Sigmoid colon (tissue), 7 donors: Measurements from ENCODE around the gene SLC37A3. TPM values are rescaled to one million over a fixed set of nuclear protein-coding genes. Genes with fewer than 3 reads are reported as not detected.
A peak's percentile ranks its signal among the peaks of the same experiment; 100 is the strongest.

ENCODE experiments used
- DNase-seq: peaks from one replicate; pipeline ENCODE4 v3.0.0-alpha.2; 2019
- H3K27ac ChIP-seq, 4 donors: fragments of 200-600 bp; sonication (generic); one replicate each; pipeline ENCODE4 v1.5.1; 2016 to 2019; ENCODE audit warnings: mild to moderate bottlenecking in 1 of 4
- H3K27me3 ChIP-seq, 3 donors: fragments of 200-600 bp; sonication (generic); one replicate each; pipeline ENCODE4 v1.5.1; 2019; ENCODE audit warnings: mild to moderate bottlenecking in 1 of 3
- H3K36me3 ChIP-seq, 4 donors: fragments of 200-600 bp; sonication (generic); one replicate each; pipeline ENCODE4 v1.5.1; 2016 to 2019
- H3K4me1 ChIP-seq, 4 donors: fragments of 200-600 bp; sonication (generic); one replicate each; pipeline ENCODE4 v1.5.1; 2017 to 2019
- H3K4me3 ChIP-seq, 4 donors: fragments of 200-600 bp; sonication (generic); one replicate each; pipeline ENCODE4 v1.5.1; 2017 to 2019; ENCODE audit warnings: mild to moderate bottlenecking in 2 of 4, moderate library complexity in 1 of 4
- H3K9me3 ChIP-seq, 4 donors: fragments of 200-600 bp in 3 of 4; sonication (generic) in 3 of 4; one replicate each; pipeline versions ENCODE4 v1.5.1 to v1.6.1; 2013 to 2019
- CTCF ChIP-seq, 4 experiments: fragments of 450-650 bp in 3 of 4; fragments of 200-600 bp in 1 of 4; IDR thresholded peaks; one replicate each; pipeline ENCODE4 v1.5.1; 2016 to 2019; ENCODE audit warnings: antibody characterized with exemption in 4 of 4, mild to moderate bottlenecking in 3 of 4, moderate library complexity in 2 of 4
- EP300 ChIP-seq, 4 donors: sonication (generic); formaldehyde crosslinking; IDR thresholded peaks; one replicate each; pipeline ENCODE4 v1.6.1; 2017; ENCODE audit warnings: antibody characterized with exemption in 4 of 4
- POLR2A ChIP-seq, 2 donors: fragments of 450-650 bp; IDR thresholded peaks; one replicate each; pipeline ENCODE4 v1.6.1; 2016; ENCODE audit warnings: antibody characterized with exemption in 2 of 2, mild to moderate bottlenecking in 2 of 2, moderate library complexity in 2 of 2
- POLR2AphosphoS5 ChIP-seq, 4 donors: sonication (generic); formaldehyde crosslinking; IDR thresholded peaks; one replicate each; pipeline ENCODE4 v1.6.1; 2017; ENCODE audit warnings: antibody characterized with exemption in 4 of 4
- WGBS, 2 donors: extraction: QIAGEN DNeasy Blood & Tissue Kit; methylation state at CpG; one replicate each; pipeline ENCODE4 v1.1.7; 2013; 5-methylcytosine and 5-hydroxymethylcytosine counted together
- intact Hi-C: fragments of 100-400 bp; cut with DNase I; formaldehyde crosslinking; loops from one replicate; pipeline ENCODE4 v1.15.1; 2023
- polyA plus RNA-seq, 3 donors: library from polyadenylated mRNA; stranded (reverse); fragments of 200-250 nt; gene quantifications; one replicate each; pipeline ENCODE4 v1.2.3, GENCODE V29; 2013
- total RNA-seq, 4 donors: library from RNA; depleted of rRNA; stranded (reverse); fragments of >200 nt; gene quantifications; one replicate each; pipeline ENCODE4 v1.1.0, GENCODE V29; 2016
- donor health status: healthy with polysubstance abuse.
- donor health status: Bipolar disorder and iron deficiency.
- donor health status: healthy.

Gene SLC37A3
- total and polyA plus RNA-seq, 7 donors, result 12.3 to 109 (median 54.6) TPM

GRCh38 chr7:140440593-140440992 is 42.3 kb upstream of the SLC37A3 start:
- intact Hi-C loops, result no loop called here
- 92 to 94% methylated on average over 3 of the region's 3 CpGs for WGBS, 2 donors
- no peak overlapping the region for H3K27ac ChIP-seq
- H3K4me1 ChIP-seq, result no peaks in the 10 kb centered on the region
- no peak for TF ChIP-seq POLR2AphosphoS5 (IDR thresholded peaks at IDR 0.05)
- no peak for TF ChIP-seq POLR2A (IDR thresholded peaks at IDR 0.05)
- TF ChIP-seq EP300 (IDR thresholded peaks at IDR 0.05), result no peak
- TF ChIP-seq CTCF (IDR thresholded peaks at IDR 0.05), result no peak
- DNase-seq, result no peak
- no peaks in the 10 kb centered on the region for H3K36me3 ChIP-seq
- H3K9me3 ChIP-seq, result no peaks in the 10 kb centered on the region
- no peak overlapping the region for H3K4me3 ChIP-seq
- no peaks in the 10 kb centered on the region for H3K27me3 ChIP-seq

DNA sequence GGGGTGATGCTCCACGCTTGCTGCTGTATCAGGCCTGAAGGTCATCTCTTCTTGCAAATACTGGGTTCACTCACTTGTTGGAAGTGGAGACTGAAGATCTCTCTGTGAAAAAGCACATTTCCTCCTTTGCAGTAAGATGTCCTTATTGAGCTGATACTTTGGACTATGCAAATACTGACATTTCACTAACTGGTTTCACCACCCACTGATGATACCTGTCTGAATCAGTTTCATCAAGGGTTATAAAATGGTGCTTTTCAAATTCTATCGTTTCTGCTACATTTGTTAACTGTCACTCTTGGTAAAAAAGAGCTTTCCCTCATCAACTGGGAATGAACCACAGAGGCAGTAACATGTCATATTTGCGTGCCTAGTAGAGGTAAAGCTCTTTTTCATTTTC is 41.0 kb upstream of the SLC37A3 start:
- no peak overlapping the region for H3K4me3 ChIP-seq
- H3K9me3 ChIP-seq, result no peaks in the 10 kb centered on the region
- intact Hi-C loops, result no loop called here
- H3K36me3 ChIP-seq, result no peaks in the 10 kb centered on the region
- no peaks in the 10 kb centered on the region for H3K27me3 ChIP-seq
- DNase-seq, result no peak
- H3K4me1 ChIP-seq, result no peaks in the 10 kb centered on the region
- TF ChIP-seq CTCF (IDR thresholded peaks at IDR 0.05), result no peak
- no peak for TF ChIP-seq POLR2AphosphoS5 (IDR thresholded peaks at IDR 0.05)
- no peak for TF ChIP-seq POLR2A (IDR thresholded peaks at IDR 0.05)
- TF ChIP-seq EP300 (IDR thresholded peaks at IDR 0.05), result no peak
- WGBS, 2 donors, result 30 to 73% methylated on average over 3 of the region's 3 CpGs
- no peak overlapping the region for H3K27ac ChIP-seq

DNA sequence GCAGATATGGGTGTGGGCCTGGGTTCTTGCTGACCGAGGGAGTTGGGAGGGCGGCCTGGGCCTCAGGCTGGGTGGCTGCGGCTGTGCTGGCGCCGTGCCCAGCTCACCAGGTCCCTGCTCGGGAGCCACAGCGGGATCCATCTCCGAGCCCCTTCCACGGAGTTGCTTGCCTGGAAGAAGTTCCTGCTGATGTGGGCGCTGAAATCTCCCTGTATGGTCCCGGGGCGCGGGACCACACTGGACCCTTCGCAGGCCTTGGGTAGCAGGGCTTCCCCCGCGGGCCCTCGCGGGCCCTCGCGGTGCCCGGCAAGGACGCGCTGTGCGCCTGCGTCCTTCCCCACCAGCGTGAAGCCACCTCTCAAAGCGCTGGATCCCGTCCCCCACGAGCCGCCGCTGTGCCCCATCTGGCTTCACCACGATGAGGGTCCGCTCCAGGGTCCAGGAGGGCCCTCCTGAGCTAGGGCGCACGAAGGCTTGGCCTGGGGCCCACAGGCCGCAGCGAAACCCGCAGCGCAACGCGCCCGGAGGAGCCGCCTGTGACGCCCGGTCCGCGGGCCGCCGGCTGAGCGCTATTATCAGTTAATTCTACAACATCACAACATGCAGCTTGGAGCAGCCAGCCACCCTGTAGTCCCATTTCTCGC is 37.0 kb upstream of the SLC37A3 start:
- intact Hi-C loops, result no loop called here
- H3K27me3 ChIP-seq, result no peaks in the 10 kb centered on the region
- TF ChIP-seq POLR2A (IDR thresholded peaks at IDR 0.05) (no peak), EP300 (IDR thresholded peaks at IDR 0.05) (no peak), POLR2AphosphoS5 (IDR thresholded peaks at IDR 0.05) (no peak), CTCF (IDR thresholded peaks at IDR 0.05) (no peak)
- no peaks in the 10 kb centered on the region for H3K4me1 ChIP-seq
- no peaks in the 10 kb centered on the region for H3K36me3 ChIP-seq
- H3K9me3 ChIP-seq, result no peaks in the 10 kb centered on the region
- H3K27ac ChIP-seq, result no peak overlapping the region
- 64 to 86% methylated on average over 51 of the region's 51 CpGs for WGBS, 2 donors
- H3K4me3 ChIP-seq, result peak overlapping the region in 3 of 4 donors; percentile 12 to 27 (median 24)
- peak; percentile 40 for DNase-seq

DNA sequence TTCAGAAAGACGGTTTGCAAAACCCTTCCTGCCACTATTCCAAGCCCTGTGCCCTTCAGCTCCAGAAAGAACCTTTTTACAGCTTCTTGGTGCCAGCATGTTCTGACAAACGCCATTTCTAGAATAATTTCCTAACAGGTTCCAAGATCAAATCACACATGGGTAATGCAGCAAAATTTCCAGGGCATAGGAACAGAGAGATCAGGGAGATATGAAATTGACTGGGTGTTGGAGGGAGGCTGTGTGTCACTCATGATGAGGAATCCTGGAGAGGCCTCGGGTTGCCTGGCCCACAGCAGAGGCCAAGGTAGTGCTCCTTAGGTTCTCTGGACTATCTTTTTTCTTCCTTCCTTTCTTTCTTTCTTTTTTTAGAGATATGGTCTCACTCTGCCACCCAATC is 35.1 kb upstream of the SLC37A3 start:
- no peaks in the 10 kb centered on the region for H3K27me3 ChIP-seq
- H3K4me3 ChIP-seq, result no peak overlapping the region
- H3K4me1 ChIP-seq, result no peaks in the 10 kb centered on the region
- intact Hi-C loops, result no loop called here
- 85 to 93% methylated on average over 3 of the region's 3 CpGs for WGBS, 2 donors
- no peak for DNase-seq
- H3K36me3 ChIP-seq, result no peaks in the 10 kb centered on the region
- H3K27ac ChIP-seq, result no peak overlapping the region
- no peaks in the 10 kb centered on the region for H3K9me3 ChIP-seq
- TF ChIP-seq POLR2A (IDR thresholded peaks at IDR 0.05) (no peak), EP300 (IDR thresholded peaks at IDR 0.05) (no peak), CTCF (IDR thresholded peaks at IDR 0.05) (no peak), POLR2AphosphoS5 (IDR thresholded peaks at IDR 0.05) (no peak)

GRCh38 chr7:140426130-140426529 is 27.8 kb upstream of the SLC37A3 start:
- no peak overlapping the region for H3K4me3 ChIP-seq
- no peak for DNase-seq
- H3K27ac ChIP-seq, result no peak overlapping the region
- H3K27me3 ChIP-seq, result no peaks in the 10 kb centered on the region
- WGBS, 2 donors, result 97 to 98% methylated on average over 6 of the region's 6 CpGs
- H3K9me3 ChIP-seq, result no peaks in the 10 kb centered on the region
- no peak for TF ChIP-seq POLR2A (IDR thresholded peaks at IDR 0.05)
- no peak for TF ChIP-seq POLR2AphosphoS5 (IDR thresholded peaks at IDR 0.05)
- no peak for TF ChIP-seq EP300 (IDR thresholded peaks at IDR 0.05)
- TF ChIP-seq CTCF (IDR thresholded peaks at IDR 0.05), result no peak
- no peaks in the 10 kb centered on the region for H3K36me3 ChIP-seq
- intact Hi-C loops, result no loop called here
- H3K4me1 ChIP-seq, result no peaks in the 10 kb centered on the region
